GM19468 (cell line): Measurements from ENCODE around the gene GNAQ.

Source experiments
- ATAC-seq: cut with Tn5 transposase; IDR thresholded peaks from one replicate; pipeline ENCODE4 v1.9.1; 2021; ENCODE audit warnings: mild to moderate bottlenecking, moderate library complexity, moderate number of reproducible peaks; ENCODE audit not compliant: unreplicated experiment; ENCODE audit errors: extremely low read depth

The GNAQ gene

DNA sequence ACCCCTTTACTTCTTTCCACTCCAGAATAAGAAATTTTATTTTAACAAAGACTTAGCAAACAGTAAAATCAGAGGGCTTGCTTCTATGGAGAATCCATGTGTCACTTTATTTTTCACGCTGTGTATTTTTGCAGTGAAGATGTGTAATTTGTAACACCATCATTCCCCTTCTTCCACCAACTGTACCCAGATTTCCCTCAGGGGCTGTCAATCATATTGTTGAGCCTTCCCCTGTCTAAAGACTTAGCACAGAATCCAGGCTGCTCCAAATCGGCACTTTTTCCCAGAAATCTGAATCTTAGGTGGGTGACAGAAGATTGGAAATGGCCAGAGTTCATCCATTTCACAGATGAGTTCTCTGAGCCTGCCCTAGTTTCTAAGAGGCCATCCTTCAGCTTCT is 115.9 kb downstream of the GNAQ start:
- ATAC-seq, result no peak

DNA sequence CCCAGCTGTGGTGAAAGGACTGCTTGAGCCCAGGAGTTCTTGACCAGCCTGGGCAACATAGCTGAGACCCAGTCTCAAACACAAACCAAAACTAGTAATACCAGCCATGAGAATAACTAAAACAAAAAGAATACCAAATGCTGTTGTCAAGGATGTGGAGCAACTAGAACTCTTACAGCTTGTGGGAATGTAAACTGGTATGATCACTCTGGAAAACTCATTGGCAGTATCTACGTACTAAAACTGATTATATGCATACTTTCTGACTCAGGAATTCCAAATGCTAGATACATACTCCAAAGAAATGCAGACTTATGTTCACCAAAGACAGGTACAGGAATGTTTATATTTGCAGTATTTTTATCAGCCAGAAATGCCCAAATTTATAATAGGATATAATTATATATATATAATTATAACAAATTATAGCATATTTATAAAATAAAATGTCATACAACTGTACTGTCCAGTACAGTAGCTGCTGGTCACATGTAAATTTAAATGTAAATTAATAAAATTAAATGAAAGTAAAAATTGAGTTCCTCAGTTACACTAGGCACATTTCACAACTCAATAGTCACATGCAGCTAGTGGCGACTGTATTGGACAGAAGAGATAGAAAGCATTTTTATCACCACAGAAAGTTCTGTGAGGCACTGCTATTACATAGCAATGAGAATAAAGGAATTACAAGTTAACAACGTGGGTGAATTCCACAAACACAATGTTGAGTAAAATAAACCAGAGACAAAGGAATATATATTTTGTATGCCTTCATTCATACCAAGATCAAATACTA is 118.5 kb downstream of the GNAQ start:
- no peak for ATAC-seq

DNA sequence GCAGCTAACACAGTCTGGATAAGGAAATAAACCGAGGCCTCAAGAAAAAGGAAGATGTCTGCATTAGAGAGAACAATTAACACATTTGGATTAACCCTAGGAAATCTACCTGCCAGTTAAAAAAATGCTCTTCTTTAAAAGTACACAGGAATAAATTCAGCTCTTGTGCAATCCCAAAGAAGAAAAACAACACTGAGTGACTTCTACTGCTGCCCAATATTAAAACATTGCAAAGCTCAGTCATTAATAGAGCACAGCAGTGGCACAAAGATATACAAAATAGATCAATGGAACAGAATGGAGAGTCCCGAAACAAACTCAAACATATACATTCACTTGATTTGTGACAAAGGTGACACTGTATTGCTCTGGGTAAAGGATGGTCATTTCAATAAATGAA is 119.7 kb downstream of the GNAQ start:
- ATAC-seq, result no peak

DNA sequence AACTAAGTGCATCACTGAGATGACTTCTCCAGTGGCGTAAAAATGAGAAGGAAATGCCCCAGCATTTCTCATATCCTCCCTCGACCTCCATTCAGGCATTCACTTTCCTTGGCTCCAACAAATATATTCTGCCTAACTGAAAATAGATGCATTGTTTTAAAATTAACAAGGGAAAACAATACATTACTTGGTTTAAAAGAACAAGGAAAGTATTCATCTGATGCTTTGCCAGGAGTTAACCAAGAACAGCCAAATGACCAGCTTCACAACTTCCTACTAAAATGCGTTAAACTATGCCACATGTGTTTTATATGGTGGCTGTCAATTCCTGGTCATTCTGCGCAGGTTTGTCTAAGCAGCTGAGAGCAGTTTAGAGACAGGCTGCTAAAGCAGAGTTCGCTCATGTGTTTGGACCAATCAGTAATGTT is 121.4 kb downstream of the GNAQ start:
- ATAC-seq, result no peak

DNA sequence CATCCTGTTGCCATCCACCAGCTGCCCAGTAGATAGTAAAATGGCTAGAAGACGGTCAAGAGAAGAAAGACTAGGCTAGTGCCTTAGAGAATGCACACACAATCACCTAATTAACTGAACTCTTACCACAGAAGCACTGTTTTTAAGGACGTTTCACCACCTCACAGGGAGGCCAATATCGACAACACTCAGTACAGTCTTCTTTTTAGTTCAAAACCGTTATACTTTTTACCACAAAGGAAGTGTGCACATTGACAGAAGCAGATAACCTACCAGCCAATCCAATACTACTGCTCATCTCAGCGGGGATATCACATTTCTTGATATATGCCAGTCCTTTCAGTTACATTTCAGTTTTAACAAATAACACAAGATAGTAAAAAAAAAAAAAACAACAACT is 122.3 kb downstream of the GNAQ start:
- no peak for ATAC-seq

DNA sequence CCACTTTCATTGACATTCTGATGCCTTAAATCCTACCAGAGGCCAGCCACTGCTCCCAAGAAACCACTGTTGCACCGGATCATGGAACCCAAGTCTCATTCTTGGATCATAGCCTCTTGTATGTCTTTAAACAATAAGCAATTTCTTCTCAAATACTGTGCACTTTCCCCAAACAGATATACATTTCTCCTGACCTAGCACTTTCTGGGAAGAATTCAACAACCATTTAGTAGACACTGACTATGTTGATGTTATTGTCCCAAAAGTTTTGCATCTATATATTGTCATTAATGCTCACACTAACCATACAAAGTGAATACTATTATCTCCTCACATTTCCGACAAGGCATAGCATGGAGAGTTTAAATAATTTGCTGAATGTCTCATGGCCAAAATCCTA is 123.3 kb downstream of the GNAQ start:
- ATAC-seq, result no peak

DNA sequence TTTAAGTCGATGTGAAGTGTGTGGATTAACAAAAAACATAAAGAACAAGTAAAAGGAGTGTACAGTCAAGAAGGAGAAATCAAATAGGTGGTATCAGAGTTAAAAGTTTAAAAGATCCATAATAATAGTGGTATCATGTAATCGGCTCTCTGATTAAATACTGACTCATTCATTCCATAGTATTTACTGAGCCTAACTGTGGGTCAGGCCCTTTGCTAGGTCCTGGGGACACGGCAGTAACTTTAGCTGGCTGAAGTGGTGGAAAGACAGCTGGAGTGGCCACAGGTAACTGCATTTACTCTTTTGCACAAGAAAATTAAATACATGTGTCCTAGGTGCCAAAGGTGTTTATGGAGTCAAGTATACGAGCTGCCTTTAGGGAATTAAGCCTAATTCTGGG is 124.0 kb downstream of the GNAQ start:
- ATAC-seq, result no peak

DNA sequence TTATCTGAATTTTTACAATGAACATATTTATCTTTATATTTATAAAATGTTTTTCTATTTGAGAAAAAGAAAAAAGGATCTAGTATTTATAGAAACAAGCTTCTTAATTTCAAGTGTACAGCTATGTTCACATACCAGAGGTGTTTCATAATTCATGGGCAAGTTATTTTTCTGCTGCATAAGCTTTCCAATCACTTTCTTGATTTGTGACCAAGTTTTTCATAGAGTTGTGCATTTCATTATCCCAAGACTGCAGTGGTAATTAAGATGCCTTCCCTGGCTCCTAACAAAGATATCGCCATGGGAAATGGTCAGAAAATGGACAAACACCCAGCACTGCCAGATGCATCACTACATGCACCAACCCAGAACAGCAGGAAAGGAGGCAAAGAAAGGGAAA is 124.6 kb downstream of the GNAQ start:
- no peak for ATAC-seq

DNA sequence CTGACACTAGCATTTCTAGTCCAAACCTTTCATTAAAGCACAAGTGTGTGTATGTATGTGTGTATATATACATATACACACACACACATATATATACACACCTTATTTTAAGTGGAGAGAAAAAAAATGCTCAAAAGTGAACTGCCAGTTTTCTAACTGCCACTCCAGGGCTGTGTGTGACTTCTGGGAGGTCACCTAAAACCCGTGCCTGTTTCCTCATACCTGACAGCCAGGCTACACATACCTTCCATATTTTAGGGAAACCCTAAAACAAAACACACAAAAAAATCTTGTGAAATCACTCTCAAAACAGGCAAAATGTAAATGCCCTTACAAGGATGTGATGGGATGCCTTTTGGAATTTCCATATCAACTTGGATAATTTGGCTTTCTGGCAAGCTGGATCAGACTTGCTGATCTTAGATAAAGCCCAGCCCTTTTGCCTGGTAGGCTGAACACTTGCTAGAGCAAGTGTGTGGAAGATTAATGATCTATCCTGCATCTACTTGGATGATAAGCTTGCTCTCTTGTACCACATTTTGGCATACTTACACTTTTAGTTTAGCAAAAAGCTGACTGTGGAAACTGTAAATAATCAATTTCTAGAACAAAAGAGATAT is 127.8 kb downstream of the GNAQ start:
- no peak for ATAC-seq

DNA sequence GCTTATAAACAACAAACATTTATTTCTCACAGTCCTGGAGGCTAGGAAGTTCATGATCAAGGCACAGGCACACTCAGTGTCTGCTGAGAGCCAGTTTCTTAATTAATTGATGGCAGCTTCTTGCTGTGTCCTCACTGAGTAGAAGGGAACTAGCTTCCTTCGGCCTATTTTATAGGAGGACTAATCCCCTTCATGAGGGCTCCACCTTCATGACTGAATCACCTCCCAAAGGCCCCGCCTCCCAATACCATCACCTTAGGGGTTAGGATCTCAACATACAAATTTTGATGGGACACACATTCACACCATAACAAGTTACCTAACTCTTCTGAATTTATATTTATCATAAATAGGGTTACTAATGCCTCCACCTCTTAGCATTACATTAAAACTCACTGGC is 129.8 kb downstream of the GNAQ start:
- ATAC-seq, result no peak

DNA sequence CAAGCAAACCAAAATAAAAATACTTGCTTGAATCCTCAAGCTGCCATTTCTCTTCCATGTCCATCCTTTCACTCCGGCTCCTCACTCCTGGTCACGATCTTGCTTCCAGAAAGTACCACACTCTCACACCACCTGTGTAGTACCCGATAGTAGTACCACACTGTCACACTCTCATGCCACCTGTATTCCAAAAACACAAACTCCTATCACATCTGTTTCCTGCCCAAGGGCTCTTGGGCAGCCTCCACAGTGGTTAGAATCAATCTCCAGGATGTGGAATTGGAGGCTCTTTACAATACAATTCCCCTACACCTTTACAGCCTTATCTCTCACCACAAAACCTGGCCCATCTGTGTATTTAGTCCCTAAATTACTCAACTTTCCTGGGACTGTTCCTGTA is 130.6 kb downstream of the GNAQ start:
- ATAC-seq, result no peak

DNA sequence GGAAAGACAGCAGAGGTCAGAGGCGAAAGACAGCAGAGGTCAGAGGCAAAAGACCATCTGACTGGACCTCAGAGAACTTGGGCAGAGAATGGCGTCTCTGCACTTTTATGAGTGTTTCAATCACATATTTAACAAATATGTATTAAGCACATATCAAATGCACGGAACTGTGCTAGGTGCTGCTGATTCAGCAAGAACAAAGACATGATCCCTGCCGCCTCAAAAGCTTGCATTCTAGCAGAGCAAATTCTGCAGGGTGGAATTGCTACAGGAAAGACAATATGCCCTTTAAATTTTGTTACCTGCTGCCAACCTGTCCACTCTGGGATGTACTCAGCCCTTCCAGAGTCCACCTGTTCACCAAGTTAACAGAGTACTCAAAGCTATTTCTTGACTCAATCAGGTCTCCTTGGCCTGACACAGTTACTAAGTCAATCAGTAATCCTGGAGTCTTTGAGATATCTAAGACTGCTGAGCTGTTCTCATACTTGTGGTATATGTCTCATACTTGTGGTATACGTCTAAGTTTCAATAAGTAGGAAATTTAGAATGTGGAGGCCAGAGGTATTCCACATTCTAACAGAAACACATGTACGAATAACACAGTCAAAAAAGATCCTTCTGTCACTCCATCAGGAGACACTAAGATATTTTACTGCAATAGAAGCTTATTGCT is 131.8 kb downstream of the GNAQ start:
- ATAC-seq, result no peak

DNA sequence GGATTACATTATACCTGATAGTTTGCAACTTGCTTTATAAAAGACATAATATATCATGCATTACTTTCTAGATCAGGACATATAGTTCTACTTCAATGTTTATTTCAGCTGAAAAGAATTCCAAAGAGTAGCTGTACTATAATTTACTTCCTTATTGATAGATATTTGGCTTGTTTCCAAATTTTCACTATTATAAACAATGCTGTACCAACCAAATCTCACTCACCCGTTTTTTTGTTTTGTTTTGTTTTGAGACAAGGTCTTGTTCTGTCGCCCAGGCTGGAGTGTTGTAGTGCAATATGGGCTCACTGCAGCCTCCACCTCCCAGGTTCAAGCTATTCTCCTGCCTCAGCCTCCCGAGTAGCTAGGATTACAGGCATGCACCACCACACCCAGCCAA is 132.7 kb downstream of the GNAQ start:
- no peak for ATAC-seq

DNA sequence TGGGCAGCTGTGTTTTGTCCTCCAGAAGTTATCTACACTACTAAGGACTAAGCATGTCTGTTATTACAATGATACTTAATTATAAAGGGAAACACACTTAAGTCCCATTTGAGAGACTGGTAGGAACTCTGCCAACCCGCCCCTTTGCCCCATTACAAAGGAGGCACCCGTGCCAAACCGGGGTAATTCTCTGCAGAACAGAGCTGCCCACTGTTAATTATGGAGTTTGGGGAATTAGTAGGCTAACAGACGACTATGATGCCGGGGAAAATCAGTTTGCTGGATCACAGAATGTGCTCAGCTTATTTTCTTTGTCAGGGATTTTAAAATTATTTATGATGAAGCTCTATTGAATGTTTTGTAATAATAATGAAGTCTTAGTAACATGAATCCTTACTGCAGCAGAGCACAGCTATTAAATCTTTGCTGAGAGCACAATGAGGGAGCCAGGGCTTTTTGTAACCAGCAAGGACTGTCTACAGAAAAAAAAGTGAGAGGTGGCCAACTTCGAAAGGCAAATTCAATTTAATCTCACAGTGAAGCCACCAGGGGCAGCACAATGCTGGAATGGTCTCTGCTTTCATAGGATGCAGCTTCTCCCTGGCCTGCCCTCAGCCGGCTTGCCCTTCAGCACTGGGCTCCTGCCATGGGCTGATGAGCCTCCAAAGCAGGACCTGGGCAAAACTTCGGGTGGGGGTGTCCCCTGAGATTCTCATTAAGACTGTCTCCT is 134.5 kb downstream of the GNAQ start:
- no peak for ATAC-seq

DNA sequence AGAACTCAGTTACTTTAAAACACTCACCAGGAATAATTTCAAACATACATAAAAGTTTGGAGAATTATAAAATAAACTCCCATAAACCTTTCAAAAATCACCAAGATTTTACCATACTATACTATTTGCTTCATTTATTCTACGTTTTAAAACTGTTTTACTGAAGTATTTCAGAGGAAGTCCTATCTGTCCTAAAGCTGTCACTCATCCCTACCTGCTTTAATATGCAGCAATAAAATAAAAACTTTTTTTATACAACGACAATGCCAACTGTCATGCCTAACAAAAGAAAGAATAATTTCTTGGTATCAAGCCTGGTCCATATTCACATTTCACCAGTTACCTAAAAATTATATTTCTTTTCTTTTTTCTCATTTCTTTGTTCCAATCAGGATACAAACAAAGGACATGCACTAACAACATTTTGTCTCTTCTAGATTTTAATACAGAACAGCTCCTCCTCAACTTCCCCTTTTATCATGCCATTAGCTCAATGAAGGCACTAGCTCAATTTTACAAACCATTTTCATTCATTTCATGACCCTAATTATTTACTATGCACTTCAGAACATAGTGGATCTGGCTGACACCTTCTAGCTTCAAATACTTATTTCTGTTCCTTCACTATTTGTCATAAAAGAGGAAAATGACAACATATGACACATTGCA is 135.2 kb downstream of the GNAQ start:
- no peak for ATAC-seq

DNA sequence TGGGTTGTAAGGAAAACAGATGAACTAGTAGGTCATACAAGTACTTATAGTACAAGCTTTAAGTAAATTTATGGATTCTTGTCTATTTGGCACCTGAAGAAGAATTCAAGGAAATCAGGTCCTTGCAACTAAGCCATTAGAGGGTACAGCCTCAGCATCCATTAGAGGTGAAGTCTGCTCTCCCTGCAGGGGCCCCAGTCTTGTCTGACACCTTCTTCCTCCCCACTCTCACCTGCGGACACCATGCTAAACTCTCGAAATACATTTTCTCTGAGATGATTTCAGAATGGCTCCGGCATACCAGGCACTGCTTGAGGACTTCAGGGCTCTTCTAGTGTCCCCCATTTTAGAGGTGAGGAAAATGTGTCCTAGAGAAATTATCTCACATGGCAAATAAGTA is 137.9 kb downstream of the GNAQ start:
- ATAC-seq, result no peak

DNA sequence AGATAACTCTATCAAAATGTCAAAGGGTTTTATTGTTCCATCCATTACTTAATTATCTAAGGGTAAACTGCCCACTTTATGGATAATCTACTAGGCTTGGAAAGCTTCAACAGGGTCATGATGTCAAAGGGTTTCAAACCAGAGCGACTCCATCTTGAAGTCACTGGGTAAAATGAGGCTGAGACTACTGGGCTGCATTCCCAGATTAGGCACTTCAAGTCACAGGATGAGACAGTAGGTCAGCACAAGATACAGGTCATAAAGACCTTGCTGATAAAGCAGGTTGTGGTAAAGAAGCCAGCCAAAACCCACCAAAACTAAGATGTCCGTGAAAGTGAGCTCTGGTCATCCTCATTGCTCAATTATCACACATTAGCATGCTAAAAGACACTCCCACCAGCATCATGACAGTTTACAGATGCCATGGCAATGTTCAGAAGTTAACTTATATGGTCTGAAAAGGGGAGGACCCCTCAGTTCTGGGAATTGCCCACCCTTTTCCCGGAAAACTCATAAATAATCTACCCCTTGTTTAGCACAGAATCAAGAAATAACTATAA is 138.6 kb downstream of the GNAQ start:
- ATAC-seq, result no peak

DNA sequence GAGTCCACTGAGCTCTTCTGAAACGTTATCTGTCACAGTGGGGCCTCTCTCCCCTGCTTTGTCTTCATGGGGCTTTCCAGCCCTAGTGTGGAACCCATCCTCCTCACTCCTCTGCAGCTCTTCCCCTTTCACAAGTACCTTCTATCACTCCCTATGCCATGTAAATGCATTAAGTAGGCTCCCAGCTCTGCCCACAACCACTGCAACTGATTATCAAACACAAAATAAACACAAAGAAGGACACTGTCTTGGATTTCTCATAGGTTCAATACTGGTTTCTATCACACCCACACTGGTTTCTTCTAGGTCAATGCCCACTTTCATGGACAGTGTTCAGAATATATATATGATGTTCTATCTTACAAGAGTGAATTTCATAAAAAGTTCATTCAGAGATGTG is 139.4 kb downstream of the GNAQ start:
- no peak for ATAC-seq

DNA sequence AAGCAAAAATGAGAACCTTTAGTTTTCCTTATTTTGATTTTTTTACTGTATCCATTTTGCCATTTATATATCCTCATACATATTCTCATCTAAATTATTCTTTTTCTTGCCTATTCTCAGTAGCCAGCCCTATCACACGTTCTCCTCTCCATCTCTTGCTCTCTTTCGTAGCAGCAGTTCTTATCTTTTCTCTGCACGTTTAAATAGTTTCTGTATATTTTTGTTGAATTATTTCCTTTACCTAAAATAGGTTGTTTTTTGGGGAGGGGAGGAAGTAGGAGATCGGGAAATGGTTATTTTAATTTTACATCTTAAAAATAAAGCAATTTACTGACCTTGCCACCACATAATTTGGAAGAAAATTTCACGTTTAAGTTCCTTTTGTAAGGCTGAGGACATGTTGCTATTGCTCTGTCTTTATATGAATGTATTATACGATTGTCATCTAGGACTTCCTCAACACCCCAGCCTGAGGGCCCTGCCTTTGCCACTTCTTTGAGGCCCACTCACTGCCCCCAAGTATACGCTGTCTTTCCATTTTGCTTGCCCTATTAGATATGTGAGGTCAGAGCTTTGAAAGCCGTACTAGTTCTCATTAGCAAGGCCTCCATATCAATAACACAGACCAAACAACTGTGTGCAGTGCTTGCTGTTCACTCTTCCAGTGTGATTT is 140.3 kb downstream of the GNAQ start:
- ATAC-seq, result no peak
